ENCODE measurements around the gene GRIK3.

DNA sequence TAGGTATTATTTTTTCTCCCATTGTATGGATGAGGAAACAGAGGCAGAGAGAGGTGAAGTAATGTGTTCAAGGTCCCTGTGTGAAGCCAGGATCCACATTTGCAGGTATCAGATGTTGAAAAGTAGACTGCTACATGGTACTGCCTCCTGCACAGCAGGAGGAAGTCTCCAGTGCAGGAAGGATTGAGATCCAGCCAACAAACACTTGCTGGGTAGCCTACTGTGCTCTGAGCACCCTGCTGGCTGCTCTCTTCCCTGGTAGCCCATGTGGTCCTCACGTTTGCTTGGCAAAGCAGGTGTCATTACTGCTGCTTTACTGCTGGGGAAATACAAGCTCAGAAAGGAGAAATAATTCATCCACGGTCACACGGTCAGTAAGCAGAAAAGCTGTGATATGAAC, 21.3 kb upstream of the GRIK3 start:
- no peak for TF ChIP-seq POLR2A (IDR thresholded peaks at IDR 0.05)
- TF ChIP-seq, protein P1, sequence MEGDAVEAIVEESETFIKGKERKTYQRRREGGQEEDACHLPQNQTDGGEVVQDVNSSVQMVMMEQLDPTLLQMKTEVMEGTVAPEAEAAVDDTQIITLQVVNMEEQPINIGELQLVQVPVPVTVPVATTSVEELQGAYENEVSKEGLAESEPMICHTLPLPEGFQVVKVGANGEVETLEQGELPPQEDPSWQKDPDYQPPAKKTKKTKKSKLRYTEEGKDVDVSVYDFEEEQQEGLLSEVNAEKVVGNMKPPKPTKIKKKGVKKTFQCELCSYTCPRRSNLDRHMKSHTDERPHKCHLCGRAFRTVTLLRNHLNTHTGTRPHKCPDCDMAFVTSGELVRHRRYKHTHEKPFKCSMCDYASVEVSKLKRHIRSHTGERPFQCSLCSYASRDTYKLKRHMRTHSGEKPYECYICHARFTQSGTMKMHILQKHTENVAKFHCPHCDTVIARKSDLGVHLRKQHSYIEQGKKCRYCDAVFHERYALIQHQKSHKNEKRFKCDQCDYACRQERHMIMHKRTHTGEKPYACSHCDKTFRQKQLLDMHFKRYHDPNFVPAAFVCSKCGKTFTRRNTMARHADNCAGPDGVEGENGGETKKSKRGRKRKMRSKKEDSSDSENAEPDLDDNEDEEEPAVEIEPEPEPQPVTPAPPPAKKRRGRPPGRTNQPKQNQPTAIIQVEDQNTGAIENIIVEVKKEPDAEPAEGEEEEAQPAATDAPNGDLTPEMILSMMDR (IDR thresholded peaks at IDR 0.05) = no peak

All from right lobe of liver (tissue), 4 donors.